Osteoblast (primary cell): Measurements from ENCODE around the gene LRFN5. TPM values are rescaled to one million over a fixed set of nuclear protein-coding genes. Genes with fewer than 3 reads are reported as not detected.
A peak's percentile ranks its signal among the peaks of the same experiment; 100 is the strongest.
"Not testable (repeated sequence)": the region's sequence is repeated elsewhere in the genome, so short reads cannot be mapped to it uniquely, and the experiment has no call there.

Experiments used
- DNase-seq: peaks from one replicate; pipeline ENCODE4 v3.0.0; 2011; ENCODE audit warnings: low spot score, mixed read lengths; ENCODE audit not compliant: insufficient read length; ENCODE audit errors: missing footprints
- H2AFZ ChIP-seq: 2 replicates; pipeline ENCODE4 v1.6.0; 2011; ENCODE audit warnings: mild to moderate bottlenecking, low read length
- H3K27ac ChIP-seq: 2 replicates; pipeline ENCODE4 v1.5.1; 2011; ENCODE audit warnings: mild to moderate bottlenecking, low read depth, low read length, moderate library complexity
- H3K27me3 ChIP-seq: 2 replicates; pipeline ENCODE4 v1.6.0; 2012; ENCODE audit warnings: mild to moderate bottlenecking, control low read depth, inconsistent platforms, low read length, moderate library complexity; ENCODE audit not compliant: insufficient read depth
- H3K36me3 ChIP-seq: 2 replicates; pipeline ENCODE4 v1.5.1; 2011; ENCODE audit warnings: mild to moderate bottlenecking, low read length, control low read depth, moderate library complexity; ENCODE audit not compliant: insufficient read depth
- H3K4me1 ChIP-seq: 2 replicates; pipeline ENCODE4 v1.5.1; 2011; ENCODE audit warnings: mild to moderate bottlenecking, low read length, control low read depth, moderate library complexity; ENCODE audit not compliant: insufficient read depth
- H3K4me2 ChIP-seq: 2 replicates; pipeline ENCODE4 v1.6.0; 2011; ENCODE audit warnings: mild to moderate bottlenecking, low read length; ENCODE audit not compliant: insufficient read depth
- H3K4me3 ChIP-seq: fragments of 200-600 bp; sonication (generic); 3 replicates; pipeline ENCODE4 v1.5.1; 2012; ENCODE audit warnings: mild to moderate bottlenecking, low read length, inconsistent platforms; ENCODE audit not compliant: insufficient read depth
- H3K79me2 ChIP-seq: 2 replicates; pipeline ENCODE4 v1.6.0; 2012; ENCODE audit warnings: mild to moderate bottlenecking, low read length, control low read depth, inconsistent platforms; ENCODE audit not compliant: insufficient read depth
- H3K9me3 ChIP-seq: 2 replicates; pipeline ENCODE4 v1.5.1; 2011; ENCODE audit warnings: low read depth, low read length, control low read depth
- H4K20me1 ChIP-seq: 2 replicates; pipeline ENCODE4 v1.6.0; 2012; ENCODE audit warnings: mild to moderate bottlenecking, low read length, control low read depth; ENCODE audit not compliant: insufficient read depth
- CTCF ChIP-seq: IDR thresholded peaks from 2 replicates; pipeline ENCODE4 v1.5.1; 2011; ENCODE audit warnings: mild to moderate bottlenecking, low read depth, low read length, moderate library complexity; ENCODE audit errors: extremely low read depth
- total RNA-seq: library from RNA; depleted of rRNA; stranded (reverse); fragments of >200 nt; gene quantifications from 2 replicates; pipeline ENCODE4 v1.2.3, GENCODE V29; 2012

LRFN5 gene
- total RNA-seq: under 0.01 and 0.36 TPM in 2 replicates

DNA sequence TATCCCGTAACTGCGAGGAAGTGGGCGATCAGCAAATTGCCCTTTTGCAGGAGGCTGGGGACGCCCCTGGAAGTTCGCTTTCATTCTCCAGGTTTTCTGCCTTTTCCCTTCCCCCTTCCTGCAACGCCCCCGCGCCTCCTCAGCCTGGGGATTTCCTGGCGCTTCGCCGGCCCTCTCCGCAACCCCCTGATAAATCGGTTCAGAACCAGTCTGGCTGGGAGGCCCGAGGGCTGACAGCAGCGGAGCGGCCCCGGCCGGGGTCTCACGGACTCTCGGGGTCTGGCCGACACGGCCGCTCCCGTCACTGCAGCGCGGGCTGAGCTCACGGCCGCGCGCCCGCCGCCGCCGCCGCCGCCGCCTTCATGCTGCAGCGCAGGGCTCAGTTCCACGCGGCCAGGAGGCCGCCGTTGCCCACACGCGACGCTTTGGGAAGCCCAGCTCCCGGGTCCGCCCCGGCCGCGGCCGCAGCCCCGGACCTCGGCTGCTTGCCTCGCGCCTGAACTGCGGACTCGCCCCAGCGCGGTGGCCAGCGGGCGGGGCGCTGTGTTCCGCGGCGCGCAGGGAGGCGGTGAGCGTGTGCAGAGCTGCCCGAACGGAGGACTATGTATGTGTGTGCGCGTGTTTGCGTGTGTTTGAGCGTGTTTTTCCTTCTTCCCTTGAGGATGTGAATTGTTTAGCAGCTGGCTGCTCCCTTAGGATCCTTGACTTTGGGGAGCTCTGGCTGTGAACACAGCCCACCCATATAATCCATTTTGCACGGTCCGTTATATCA, at the start of gene LRFN5:
TSS of gene LRFN5 (plus strand) at position 345 of the 772 bp plus-strand sequence.
- Histone ChIP-seq H3K27me3 (peaks cover 54% of the 10 kb centered on the region), H3K4me3 (peak within 1 kb of the TSS; percentile 64), H4K20me1 (no peaks in the 10 kb centered on the region), H3K4me1 (peaks cover 2% of the 10 kb centered on the region), H2AFZ (peak within 1 kb of the TSS; percentile 59), H3K79me2 (no peaks in the 10 kb centered on the region), H3K4me2 (peak within 1 kb of the TSS; percentile 79), H3K36me3 (no peaks in the 10 kb centered on the region), H3K27ac (no peak within 1 kb of the TSS), H3K9me3 (no peaks in the 10 kb centered on the region)
- TF ChIP-seq CTCF: no peak
- peak; percentile 83 for DNase-seq

DNA sequence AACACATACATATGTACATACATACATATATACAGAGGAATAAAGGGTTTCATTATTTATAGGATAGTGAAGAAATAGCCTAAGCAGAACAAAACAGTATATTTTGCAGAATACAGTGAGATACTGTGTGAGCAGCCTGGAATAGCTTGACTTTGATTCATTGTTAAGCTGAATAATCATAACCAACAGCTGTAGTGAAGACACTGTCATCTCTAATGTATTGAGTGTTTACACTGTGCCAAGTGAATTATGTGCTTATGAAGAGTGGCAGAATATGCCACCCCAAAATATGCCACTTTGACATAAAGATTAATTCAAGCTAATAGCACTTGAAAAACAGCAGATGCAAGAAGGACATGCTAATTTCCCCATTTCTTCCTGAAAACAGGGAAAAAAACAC, 48.2 kb upstream of the LRFN5 start:
- Histone ChIP-seq H3K27me3 (no peaks in the 10 kb centered on the region), H2AFZ (no peak overlapping the region), H3K4me2 (no peak overlapping the region), H3K4me1 (no peaks in the 10 kb centered on the region), H3K9me3 (peaks cover 3% of the 10 kb centered on the region), H4K20me1 (no peaks in the 10 kb centered on the region), H3K79me2 (no peaks in the 10 kb centered on the region), H3K4me3 (no peak overlapping the region), H3K27ac (no peak overlapping the region), H3K36me3 (no peaks in the 10 kb centered on the region)
- no peak for TF ChIP-seq CTCF
- DNase-seq: no peak

GRCh38 chr14:41566864-41567263, 39.8 kb upstream of the LRFN5 start:
- H3K4me2 ChIP-seq, H2AFZ ChIP-seq, H3K4me3 ChIP-seq, H3K36me3 ChIP-seq, DNase-seq, H3K27me3 ChIP-seq, H3K9me3 ChIP-seq, H4K20me1 ChIP-seq, H3K79me2 ChIP-seq, H3K4me1 ChIP-seq, H3K27ac ChIP-seq: not testable (repeated sequence)

- Histone ChIP-seq H2AFZ (no peak overlapping the region), H3K4me3 (no peak overlapping the region), H3K27me3 (no peaks in the 10 kb centered on the region), H3K4me2 (no peak overlapping the region), H3K79me2 (no peaks in the 10 kb centered on the region), H4K20me1 (no peaks in the 10 kb centered on the region), H3K9me3 (peaks cover 2% of the 10 kb centered on the region), H3K36me3 (no peaks in the 10 kb centered on the region), H3K4me1 (no peaks in the 10 kb centered on the region), H3K27ac (no peak overlapping the region)
- TF ChIP-seq CTCF: no peak
- no peak for DNase-seq
These were observed 37.7 kb upstream of the LRFN5 start for GRCh38 chr14:41568979-41569378.
